OCI-LY7 (cell line): Measurements from ENCODE around the gene CELSR3. TPM values are rescaled to one million over a fixed set of nuclear protein-coding genes. Genes with fewer than 3 reads are reported as not detected.

Experiments
- BruUV-seq: library from RNA; stranded (reverse); fragments of 400-500 nt; replicated peaks from 2 replicates; lab custom pipeline; 2021; lab: Mats Ljungman, UMichigan
- CTCF ChIA-PET: fragments of 300-600 bp; sonication (Branson Sonifier 250); formaldehyde crosslinking; loops from one replicate; lab custom pipeline; 2022; ENCODE audit warnings: antibody characterized with exemption; ENCODE audit not compliant: unreplicated experiment; lab: Charles Lee
- POLR2A ChIA-PET: fragments of 300-600 bp; sonication (Branson Sonifier 250); formaldehyde crosslinking; loops from one replicate; lab custom pipeline; 2022; ENCODE audit warnings: antibody characterized with exemption; lab: Charles Lee
- DNase-seq: peaks from one replicate; pipeline ENCODE4 v3.0.0-alpha.2; 2015; ENCODE audit warnings: low spot score
- H2AFZ ChIP-seq: fragments of 200-600 bp; sonication (generic), shearing (Covaris generic); 2 replicates; pipeline ENCODE4 v1.6.1; 2014; ENCODE audit warnings: mild to moderate bottlenecking, antibody characterized with exemption, low read length, moderate library complexity
- H3K27ac ChIP-seq: fragments of 200-600 bp; sonication (generic); 2 replicates; pipeline ENCODE4 v1.5.1; 2014; ENCODE audit warnings: mixed run types, low read depth, mild to moderate bottlenecking, moderate library complexity, low read length, inconsistent platforms; ENCODE audit not compliant: poor library complexity, severe bottlenecking
- H3K36me3 ChIP-seq: fragments of 200-600 bp; sonication (generic); 2 replicates; pipeline ENCODE4 v1.6.1; 2014; ENCODE audit warnings: mild to moderate bottlenecking, antibody characterized with exemption, low read length, moderate library complexity, mixed read lengths; ENCODE audit not compliant: insufficient read depth
- H3K4me1 ChIP-seq: fragments of 200-600 bp; sonication (generic); 2 replicates; pipeline ENCODE4 v1.5.1; 2014; ENCODE audit warnings: mild to moderate bottlenecking, low read length; ENCODE audit not compliant: insufficient read depth, poor library complexity, severe bottlenecking
- H3K4me2 ChIP-seq: fragments of 200-600 bp; sonication (generic); 2 replicates; pipeline ENCODE4 v1.6.1; 2014; ENCODE audit warnings: mild to moderate bottlenecking, low read length
- H3K4me3 ChIP-seq: fragments of 200-600 bp; sonication (generic); 2 replicates; pipeline ENCODE4 v1.5.1; 2014; ENCODE audit warnings: mild to moderate bottlenecking, low read depth, low read length; ENCODE audit not compliant: poor library complexity, severe bottlenecking
- H3K79me2 ChIP-seq: fragments of 200-600 bp; sonication (generic); 2 replicates; pipeline ENCODE4 v1.6.1; 2016; ENCODE audit warnings: low read depth, mild to moderate bottlenecking, low read length, moderate library complexity, mixed read lengths; ENCODE audit not compliant: insufficient read depth
- H3K9me2 ChIP-seq: fragments of 200-600 bp; sonication (generic); 2 replicates; pipeline ENCODE4 v1.6.1; 2016; ENCODE audit warnings: mild to moderate bottlenecking, low read length, mixed read lengths; ENCODE audit not compliant: insufficient read depth
- H3K9me3 ChIP-seq: fragments of 200-600 bp; sonication (generic); 2 replicates; pipeline ENCODE4 v1.6.1; 2014; ENCODE audit warnings: mild to moderate bottlenecking, mixed run types, low read length, mixed read lengths
- H4K20me1 ChIP-seq: fragments of 200-600 bp; sonication (generic); 2 replicates; pipeline ENCODE4 v1.6.1; 2014; ENCODE audit warnings: mild to moderate bottlenecking, antibody characterized with exemption, low read length, moderate library complexity, mixed read lengths; ENCODE audit not compliant: insufficient read depth
- EZH2phosphoT487 ChIP-seq: fragments of 200-600 bp; sonication (generic); IDR thresholded peaks from 2 replicates; pipeline ENCODE4 v1.6.1; 2018; ENCODE audit warnings: low read depth, borderline replicate concordance, mild to moderate bottlenecking, mixed run types, antibody characterized with exemption, low read length, moderate library complexity, mixed read lengths
- intact Hi-C: fragments of 100-400 bp; cut with micrococcal nuclease; formaldehyde crosslinking; loops from one replicate; pipeline ENCODE4 v1.10.0; 2022; ENCODE audit not compliant: unreplicated experiment
- total RNA-seq, 2 experiments: library from RNA; depleted of rRNA in 1 of 2; stranded (reverse); fragments of >200 nt in 1 of 2; shearing (Covaris generic) in 1 of 2; gene quantifications; 2 replicates each; pipeline ENCODE4 v1.2.3, GENCODE V29; 2014 to 2022
- TF ChIP-seq, protein P1 (sequence below): fragments of 200-600 bp; sonication (generic); conservative IDR thresholded peaks from 2 replicates; pipeline ENCODE4 v1.5.1; 2014; ENCODE audit warnings: mild to moderate bottlenecking, antibody characterized with exemption, low read length, moderate library complexity, mixed read lengths

CELSR3 gene
- total RNA-seq, 2 experiments from 2014 or later = 3.0 to 9.1 TPM

DNA sequence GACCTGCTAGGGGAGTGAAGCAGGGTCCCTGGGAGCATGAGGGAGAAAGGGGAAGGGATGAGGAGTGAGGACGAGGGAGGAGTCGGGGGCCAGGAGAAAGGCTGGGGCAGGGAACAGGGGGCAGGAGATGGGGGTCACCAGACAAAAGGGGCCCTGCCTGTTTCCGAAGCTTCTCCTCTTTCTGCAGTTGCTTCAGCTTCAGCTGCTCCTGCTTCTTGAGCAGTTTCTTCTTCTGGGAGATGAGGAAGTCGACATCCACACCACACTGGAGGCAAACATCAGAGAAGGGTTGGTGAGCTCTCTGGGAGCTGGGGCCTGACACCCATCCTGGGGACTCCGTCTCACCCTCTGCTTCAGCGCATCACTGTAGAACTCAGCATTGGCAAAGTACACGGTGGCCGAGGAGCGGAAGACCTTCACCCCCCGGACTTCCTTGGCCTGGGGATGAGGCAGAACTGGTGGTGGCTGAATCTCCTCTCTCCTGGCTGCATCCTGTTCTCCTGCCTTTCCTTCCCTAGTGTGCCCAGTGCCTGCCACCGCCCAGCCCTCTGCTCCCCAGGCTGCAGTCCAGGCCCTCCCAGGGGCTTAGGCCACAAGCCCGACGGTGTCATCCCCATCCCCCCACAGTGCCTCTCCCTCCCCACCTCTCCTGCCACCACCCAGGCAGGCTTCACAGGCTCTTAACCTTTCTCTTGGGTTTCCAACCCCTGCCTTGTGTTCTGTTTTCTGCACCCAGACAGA is 34.2 kb downstream of the CELSR3 start:
- H3K4me1 ChIP-seq = peaks cover 9% of the 10 kb centered on the region
- H2AFZ ChIP-seq = no peak overlapping the region
- no TSS peak for BruUV-seq
- no peaks in the 10 kb centered on the region for H3K79me2 ChIP-seq
- H3K4me3 ChIP-seq = no peak overlapping the region
- no peak for TF ChIP-seq EZH2phosphoT487
- TF ChIP-seq, protein P1, sequence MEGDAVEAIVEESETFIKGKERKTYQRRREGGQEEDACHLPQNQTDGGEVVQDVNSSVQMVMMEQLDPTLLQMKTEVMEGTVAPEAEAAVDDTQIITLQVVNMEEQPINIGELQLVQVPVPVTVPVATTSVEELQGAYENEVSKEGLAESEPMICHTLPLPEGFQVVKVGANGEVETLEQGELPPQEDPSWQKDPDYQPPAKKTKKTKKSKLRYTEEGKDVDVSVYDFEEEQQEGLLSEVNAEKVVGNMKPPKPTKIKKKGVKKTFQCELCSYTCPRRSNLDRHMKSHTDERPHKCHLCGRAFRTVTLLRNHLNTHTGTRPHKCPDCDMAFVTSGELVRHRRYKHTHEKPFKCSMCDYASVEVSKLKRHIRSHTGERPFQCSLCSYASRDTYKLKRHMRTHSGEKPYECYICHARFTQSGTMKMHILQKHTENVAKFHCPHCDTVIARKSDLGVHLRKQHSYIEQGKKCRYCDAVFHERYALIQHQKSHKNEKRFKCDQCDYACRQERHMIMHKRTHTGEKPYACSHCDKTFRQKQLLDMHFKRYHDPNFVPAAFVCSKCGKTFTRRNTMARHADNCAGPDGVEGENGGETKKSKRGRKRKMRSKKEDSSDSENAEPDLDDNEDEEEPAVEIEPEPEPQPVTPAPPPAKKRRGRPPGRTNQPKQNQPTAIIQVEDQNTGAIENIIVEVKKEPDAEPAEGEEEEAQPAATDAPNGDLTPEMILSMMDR = no peak
- no peak overlapping the region for H3K27ac ChIP-seq
- H3K9me2 ChIP-seq = no peaks in the 10 kb centered on the region
- no peaks in the 10 kb centered on the region for H3K9me3 ChIP-seq
- no peak overlapping the region for H3K4me2 ChIP-seq
- POLR2A ChIA-PET = no interaction called here
- intact Hi-C loops = no loop called here
- peaks cover 11% of the 10 kb centered on the region; the same call in 1 of the 2 replicates for H3K36me3 ChIP-seq
- DNase-seq = no peak
- CTCF ChIA-PET = no interaction called here
- H4K20me1 ChIP-seq = no peaks in the 10 kb centered on the region

DNA sequence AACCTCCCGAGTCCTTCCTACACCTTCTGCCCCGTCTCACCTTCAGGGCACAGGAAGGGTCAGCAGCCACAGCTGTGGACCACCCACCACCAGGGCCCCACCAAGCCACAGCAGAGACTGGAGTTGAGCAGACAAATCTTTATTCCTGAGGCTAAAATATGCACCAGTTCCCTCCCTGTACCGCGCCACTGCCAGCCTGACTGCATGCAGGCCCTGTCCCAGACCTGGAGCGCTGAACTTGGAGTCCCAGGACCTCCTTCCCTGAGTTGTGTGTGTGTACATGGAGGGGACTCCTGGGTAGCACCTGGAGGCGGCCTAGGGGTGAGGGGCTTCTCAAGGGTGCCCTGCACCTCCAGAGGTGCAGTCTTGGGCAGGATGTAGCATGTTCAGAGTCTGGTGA is 37.1 kb downstream of the CELSR3 start:
- Histone ChIP-seq H3K4me1 (peaks cover 9% of the 10 kb centered on the region), H4K20me1 (no peaks in the 10 kb centered on the region), H3K79me2 (no peaks in the 10 kb centered on the region), H3K27ac (no peak overlapping the region), H3K9me2 (no peaks in the 10 kb centered on the region), H3K9me3 (no peaks in the 10 kb centered on the region), H3K4me3 (no peak overlapping the region), H2AFZ (no peak overlapping the region), H3K4me2 (no peak overlapping the region), H3K36me3 (peaks cover 11% of the 10 kb centered on the region; the same call in 1 of the 2 replicates)
- BruUV-seq = no TSS peak
- POLR2A ChIA-PET = interaction anchor here (0.9 kb wide), 1 partner anchor 10 kb away, joined by 3 read pairs; no protein-coding TSS in a partner anchor
- intact Hi-C loops = no loop called here
- CTCF ChIA-PET = no interaction called here
- DNase-seq = no peak
- TF ChIP-seq, protein P1 = no peak
- TF ChIP-seq EZH2phosphoT487 = no peak

DNA sequence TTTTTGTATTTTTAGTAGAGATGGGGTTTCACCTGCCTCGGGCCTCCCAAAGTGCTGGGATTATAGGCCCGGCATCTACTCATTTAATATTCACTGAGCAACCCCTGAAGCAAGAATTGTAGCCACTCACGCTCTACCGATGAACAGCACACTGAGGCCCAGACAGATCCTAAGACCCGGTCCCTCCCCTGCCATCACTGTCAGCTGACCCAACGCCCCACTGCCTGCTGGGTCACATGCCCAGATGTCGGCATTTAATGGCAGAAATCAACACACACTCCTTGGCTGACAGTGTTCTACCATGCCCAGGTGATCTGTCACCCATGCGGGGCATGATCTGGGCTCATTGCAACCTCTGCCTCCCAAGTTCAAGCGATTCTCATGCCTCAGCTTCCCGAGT is 37.9 kb downstream of the CELSR3 start:
- Histone ChIP-seq H3K36me3 (peaks cover 11% of the 10 kb centered on the region; the same call in 1 of the 2 replicates), H3K4me1 (peaks cover 9% of the 10 kb centered on the region), H3K9me2 (no peaks in the 10 kb centered on the region), H3K79me2 (no peaks in the 10 kb centered on the region), H3K4me2 (no peak overlapping the region), H3K27ac (no peak overlapping the region), H3K9me3 (no peaks in the 10 kb centered on the region), H3K4me3 (no peak overlapping the region), H2AFZ (no peak overlapping the region), H4K20me1 (no peaks in the 10 kb centered on the region)
- no TSS peak for BruUV-seq
- intact Hi-C loops = no loop called here
- TF ChIP-seq, protein P1 = no peak
- no peak for TF ChIP-seq EZH2phosphoT487
- POLR2A ChIA-PET = interaction anchor here (0.9 kb wide), 1 partner anchor 11 kb away, joined by 3 read pairs; no protein-coding TSS in a partner anchor
- CTCF ChIA-PET = no interaction called here
- no peak for DNase-seq
